MM.1S (cell line): ENCODE measurements around the gene ADSS1.
A peak's percentile ranks its signal among the peaks of the same experiment; 100 is the strongest.

Source experiments
- DNase-seq: peaks from one replicate; pipeline ENCODE4 v3.0.0-alpha.2; 2015
- H2AFZ ChIP-seq: fragments of 300-600 bp; sonication (generic); 2 replicates; pipeline ENCODE4 v1.6.0; 2016; ENCODE audit warnings: antibody characterized with exemption, low read length
- H3F3A ChIP-seq: fragments of 300-600 bp; sonication (generic); 2 replicates; pipeline ENCODE4 v1.6.1; 2016; ENCODE audit warnings: mild to moderate bottlenecking, antibody characterized with exemption, low read length, moderate library complexity, mixed read lengths; ENCODE audit not compliant: insufficient read depth
- H3K27ac ChIP-seq: fragments of 300-600 bp; sonication (generic); 2 replicates; pipeline ENCODE4 v1.5.1; 2016; ENCODE audit warnings: mild to moderate bottlenecking, low read length
- H3K27me3 ChIP-seq: fragments of 300-600 bp; sonication (generic); replicated peaks from 2 replicates; pipeline ENCODE4 v1.6.0; 2016; ENCODE audit warnings: low read length; ENCODE audit not compliant: insufficient read depth
- H3K36me3 ChIP-seq: fragments of 300-600 bp; sonication (generic); replicated peaks from 2 replicates; pipeline ENCODE4 v1.6.1; 2016; ENCODE audit warnings: mild to moderate bottlenecking, low read length, mixed read lengths; ENCODE audit not compliant: insufficient read depth
- H3K4me1 ChIP-seq: fragments of 300-600 bp; sonication (generic); 2 replicates; pipeline ENCODE4 v1.6.1; 2016; ENCODE audit warnings: low read length, mixed read lengths
- H3K4me2 ChIP-seq: fragments of 300-600 bp; sonication (generic); 2 replicates; pipeline ENCODE4 v1.6.0; 2016; ENCODE audit warnings: low read depth, low read length
- H3K4me3 ChIP-seq: fragments of 300-600 bp; sonication (generic); 2 replicates; pipeline ENCODE4 v1.5.1; 2016; ENCODE audit warnings: low read length, mixed read lengths
- H3K79me2 ChIP-seq: fragments of 300-600 bp; sonication (generic); 2 replicates; pipeline ENCODE4 v1.6.1; 2016; ENCODE audit warnings: mixed run types, low read length, mixed read lengths
- H3K9ac ChIP-seq: fragments of 300-600 bp; sonication (generic); 2 replicates; pipeline ENCODE4 v1.6.1; 2016; ENCODE audit warnings: low read length, mixed read lengths
- H3K9me2 ChIP-seq: fragments of 300-600 bp; sonication (generic); replicated peaks from 2 replicates; pipeline ENCODE4 v1.6.1; 2016; ENCODE audit warnings: mild to moderate bottlenecking, low read length, mixed read lengths; ENCODE audit not compliant: insufficient read depth
- H3K9me3 ChIP-seq: fragments of 300-600 bp; sonication (generic); replicated peaks from 2 replicates; pipeline ENCODE4 v1.6.1; 2016; ENCODE audit warnings: mild to moderate bottlenecking, low read length, mixed read lengths; ENCODE audit not compliant: insufficient read depth
- H4K20me1 ChIP-seq: fragments of 300-600 bp; sonication (generic); 2 replicates; pipeline ENCODE4 v1.6.1; 2016; ENCODE audit warnings: mild to moderate bottlenecking, low read length, moderate library complexity, mixed read lengths; ENCODE audit not compliant: insufficient read depth
- CTCF ChIP-seq: fragments of 300-600 bp; sonication (generic); IDR thresholded peaks from 2 replicates; pipeline ENCODE4 v1.5.1; 2016; ENCODE audit warnings: antibody characterized with exemption, low read length, mixed read lengths
- EZH2 ChIP-seq: fragments of 300-600 bp; sonication (generic); optimal IDR thresholded peaks from 2 replicates; pipeline ENCODE3; 2017; ENCODE audit warnings: low read depth, mild to moderate bottlenecking, antibody characterized with exemption, low read length, mixed read lengths
- EZH2phosphoT487 ChIP-seq: fragments of 300-600 bp; sonication (generic); IDR thresholded peaks from 2 replicates; pipeline ENCODE4 v1.6.1; 2018; ENCODE audit warnings: antibody characterized with exemption, low read length

Gene ADSS1

DNA sequence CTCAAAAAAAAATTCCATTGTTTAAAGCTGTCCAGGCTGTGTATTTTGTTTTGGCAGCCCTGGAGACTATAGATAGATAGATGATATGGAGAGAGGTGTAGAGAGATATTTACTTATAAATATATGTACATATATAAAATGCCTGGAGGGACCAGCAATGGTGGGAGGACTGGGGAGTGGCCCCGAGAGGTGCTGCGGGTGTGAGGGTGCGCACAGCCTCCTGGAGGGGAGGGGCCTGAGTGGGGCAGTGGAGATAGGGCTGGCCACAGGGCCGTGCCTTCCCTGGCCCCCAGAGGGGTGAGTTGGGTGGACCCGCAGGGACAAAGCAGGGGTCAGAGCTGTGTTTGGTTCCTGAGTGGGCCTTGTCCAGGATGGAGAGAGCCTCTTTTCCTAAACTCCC is 6.5 kb downstream of the ADSS1 start:
- no peaks in the 10 kb centered on the region for H3K4me1 ChIP-seq
- no peaks in the 10 kb centered on the region for H4K20me1 ChIP-seq
- H3K9me2 ChIP-seq, result no peaks in the 10 kb centered on the region
- no peaks in the 10 kb centered on the region for H3F3A ChIP-seq
- no peak overlapping the region for H3K9ac ChIP-seq
- no peak overlapping the region for H3K4me2 ChIP-seq
- DNase-seq, result no peak
- H3K27me3 ChIP-seq, result peaks cover 21% of the 10 kb centered on the region
- H3K79me2 ChIP-seq, result no peaks in the 10 kb centered on the region
- no peak for TF ChIP-seq EZH2phosphoT487
- no peak for TF ChIP-seq CTCF
- no peak for TF ChIP-seq EZH2
- no peak overlapping the region for H2AFZ ChIP-seq
- no peak overlapping the region for H3K27ac ChIP-seq
- H3K4me3 ChIP-seq, result no peak overlapping the region
- no peaks in the 10 kb centered on the region for H3K9me3 ChIP-seq
- H3K36me3 ChIP-seq, result no peaks in the 10 kb centered on the region

- no peaks in the 10 kb centered on the region for H3K9me2 ChIP-seq
- TF ChIP-seq EZH2phosphoT487 (no peak), CTCF (peak; percentile 22)
- H2AFZ ChIP-seq, result no peak overlapping the region
- H4K20me1 ChIP-seq, result no peaks in the 10 kb centered on the region
- peaks cover 14% of the 10 kb centered on the region for H3K27me3 ChIP-seq
- no peaks in the 10 kb centered on the region for H3F3A ChIP-seq
- H3K36me3 ChIP-seq, result no peaks in the 10 kb centered on the region
- DNase-seq, result no peak
- H3K4me3 ChIP-seq, result no peak overlapping the region
- no peak overlapping the region for H3K4me2 ChIP-seq
- H3K4me1 ChIP-seq, result no peaks in the 10 kb centered on the region
- H3K27ac ChIP-seq, result no peak overlapping the region
- no peaks in the 10 kb centered on the region for H3K79me2 ChIP-seq
- no peaks in the 10 kb centered on the region for H3K9me3 ChIP-seq
- H3K9ac ChIP-seq, result no peak overlapping the region
These were observed 7.6 kb downstream of the ADSS1 start for GRCh38 chr14:104731320-104732294.

GRCh38 chr14:104732355-104732804 is 8.4 kb downstream of the ADSS1 start:
- H4K20me1 ChIP-seq, result no peaks in the 10 kb centered on the region
- no peak overlapping the region for H3K9ac ChIP-seq
- H3K27me3 ChIP-seq, result peaks cover 11% of the 10 kb centered on the region
- no peaks in the 10 kb centered on the region for H3K9me2 ChIP-seq
- no peak for TF ChIP-seq EZH2phosphoT487
- no peak for TF ChIP-seq EZH2
- no peak for TF ChIP-seq CTCF
- no peak overlapping the region for H2AFZ ChIP-seq
- H3K9me3 ChIP-seq, result no peaks in the 10 kb centered on the region
- no peak overlapping the region for H3K27ac ChIP-seq
- no peaks in the 10 kb centered on the region for H3K4me1 ChIP-seq
- no peaks in the 10 kb centered on the region for H3K79me2 ChIP-seq
- H3K4me2 ChIP-seq, result no peak overlapping the region
- no peaks in the 10 kb centered on the region for H3K36me3 ChIP-seq
- no peak for DNase-seq
- no peaks in the 10 kb centered on the region for H3F3A ChIP-seq
- no peak overlapping the region for H3K4me3 ChIP-seq
